OCI-LY7 (cell line): ENCODE results near the gene TNIK.

Experiments used
- EZH2phosphoT487 ChIP-seq: fragments of 200-600 bp; sonication (generic); IDR thresholded peaks from 2 replicates; pipeline ENCODE4 v1.6.1; 2018; ENCODE audit warnings: low read depth, borderline replicate concordance, mild to moderate bottlenecking, mixed run types, antibody characterized with exemption, low read length, moderate library complexity, mixed read lengths
- TF ChIP-seq, protein P1 (sequence below): fragments of 200-600 bp; sonication (generic); conservative IDR thresholded peaks from 2 replicates; pipeline ENCODE4 v1.5.1; 2014; ENCODE audit warnings: mild to moderate bottlenecking, antibody characterized with exemption, low read length, moderate library complexity, mixed read lengths

DNA sequence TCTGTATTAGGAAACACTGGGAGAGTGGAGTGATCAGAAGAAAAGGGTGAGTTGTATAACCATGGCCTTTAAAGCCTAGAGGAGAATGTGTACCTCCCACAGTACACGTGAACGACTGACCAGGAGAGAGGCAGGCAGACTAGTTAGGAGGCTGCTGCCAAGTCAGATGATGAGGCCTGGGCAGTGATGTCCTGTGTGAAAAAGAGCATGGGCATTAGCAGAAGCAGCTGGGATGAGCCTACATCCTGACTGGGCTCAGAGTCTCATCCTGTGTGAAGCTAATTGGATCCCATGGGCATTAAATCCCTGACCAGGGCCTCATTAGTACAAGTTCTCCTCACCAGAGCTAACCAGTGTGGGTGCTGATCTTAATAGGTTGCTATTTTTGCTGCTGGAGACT lies 344.5 kb downstream of the TNIK start:
- TF ChIP-seq, protein P1, sequence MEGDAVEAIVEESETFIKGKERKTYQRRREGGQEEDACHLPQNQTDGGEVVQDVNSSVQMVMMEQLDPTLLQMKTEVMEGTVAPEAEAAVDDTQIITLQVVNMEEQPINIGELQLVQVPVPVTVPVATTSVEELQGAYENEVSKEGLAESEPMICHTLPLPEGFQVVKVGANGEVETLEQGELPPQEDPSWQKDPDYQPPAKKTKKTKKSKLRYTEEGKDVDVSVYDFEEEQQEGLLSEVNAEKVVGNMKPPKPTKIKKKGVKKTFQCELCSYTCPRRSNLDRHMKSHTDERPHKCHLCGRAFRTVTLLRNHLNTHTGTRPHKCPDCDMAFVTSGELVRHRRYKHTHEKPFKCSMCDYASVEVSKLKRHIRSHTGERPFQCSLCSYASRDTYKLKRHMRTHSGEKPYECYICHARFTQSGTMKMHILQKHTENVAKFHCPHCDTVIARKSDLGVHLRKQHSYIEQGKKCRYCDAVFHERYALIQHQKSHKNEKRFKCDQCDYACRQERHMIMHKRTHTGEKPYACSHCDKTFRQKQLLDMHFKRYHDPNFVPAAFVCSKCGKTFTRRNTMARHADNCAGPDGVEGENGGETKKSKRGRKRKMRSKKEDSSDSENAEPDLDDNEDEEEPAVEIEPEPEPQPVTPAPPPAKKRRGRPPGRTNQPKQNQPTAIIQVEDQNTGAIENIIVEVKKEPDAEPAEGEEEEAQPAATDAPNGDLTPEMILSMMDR = no peak
- TF ChIP-seq EZH2phosphoT487 = no peak
